Right forelimb (tissue), 1 donor: ENCODE results near the gene FARP2.
A peak's percentile ranks its signal among the peaks of the same experiment; 100 is the strongest.

Experiments used
- DNase-seq: peaks from one replicate; pipeline ENCODE4 v3.0.0-alpha.2; 2018

FARP2 gene

DNA sequence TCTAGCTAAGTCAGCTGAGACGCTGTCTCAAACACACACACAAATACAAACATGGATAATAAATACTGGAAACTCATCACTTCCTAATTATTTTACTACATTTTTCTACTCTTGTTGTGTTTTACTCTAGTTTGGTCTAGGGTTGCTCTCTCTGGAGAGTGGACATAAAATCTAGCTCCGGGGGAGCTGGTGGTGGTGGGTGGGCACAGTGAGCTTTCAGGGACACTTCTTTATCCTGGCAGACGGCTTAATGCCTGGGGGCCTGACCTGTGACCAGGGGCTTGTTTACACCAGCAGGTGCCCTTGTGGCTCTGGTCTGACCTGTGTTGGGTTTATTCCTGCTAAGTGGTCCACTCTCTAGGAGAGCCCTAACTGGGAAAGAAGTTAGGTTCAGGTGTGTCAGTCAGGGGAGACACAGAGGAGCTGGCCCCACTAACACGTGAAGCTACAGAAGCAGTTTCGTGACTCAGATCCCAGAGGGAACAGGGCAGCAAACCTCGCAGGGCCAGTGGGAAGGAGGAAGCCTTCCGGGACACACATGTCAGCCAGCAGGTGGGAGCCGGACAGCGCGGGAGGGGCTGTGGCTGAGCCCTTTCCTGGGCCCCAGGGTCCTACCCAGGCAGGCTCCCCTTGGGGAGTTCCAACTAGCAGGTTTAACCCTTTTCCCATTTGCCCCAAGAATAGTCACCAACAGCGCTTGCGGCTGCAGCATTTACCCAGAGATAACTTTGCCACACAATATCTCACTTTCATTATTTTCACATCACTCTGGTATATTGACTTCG is 180.0 kb downstream of the FARP2 start:
- no peak for DNase-seq

DNA sequence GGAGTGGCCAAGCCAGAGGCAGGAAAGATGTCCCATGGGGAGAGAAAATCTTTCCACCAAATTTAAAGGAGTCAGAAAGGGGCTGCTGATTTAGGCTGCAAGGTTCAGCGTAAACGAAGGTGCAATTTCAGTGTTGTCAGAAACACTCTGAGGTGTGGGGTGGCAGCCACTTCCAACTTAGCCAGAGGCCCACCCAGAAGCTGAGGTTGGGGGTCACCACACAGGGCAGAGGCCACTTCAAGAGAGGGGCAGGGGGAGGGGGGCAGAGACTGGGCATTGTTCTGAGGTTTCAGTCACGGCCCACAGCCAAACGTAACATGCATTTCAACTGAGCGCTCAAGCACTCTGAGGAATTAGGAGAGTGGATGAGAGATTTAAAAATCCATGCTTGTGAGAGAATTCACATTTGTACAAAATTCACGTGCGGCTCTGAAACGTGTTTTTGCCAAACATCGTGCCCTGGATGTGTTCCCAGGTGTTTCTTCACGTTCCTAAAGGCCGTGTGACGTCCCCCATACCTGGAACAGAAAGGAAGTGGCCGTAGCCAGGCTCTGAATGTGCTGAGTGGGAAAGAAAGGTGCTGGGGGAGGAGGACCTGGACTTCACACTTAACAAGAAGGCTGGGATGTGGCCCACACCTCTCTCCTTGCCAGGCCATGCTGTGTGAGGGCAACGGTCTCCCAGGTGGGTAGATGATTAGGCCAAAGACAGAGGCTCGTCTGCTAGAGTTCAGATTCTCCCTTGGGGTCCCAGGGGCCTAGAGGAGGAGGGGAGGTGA is 182.9 kb downstream of the FARP2 start:
- DNase-seq = no peak

DNA sequence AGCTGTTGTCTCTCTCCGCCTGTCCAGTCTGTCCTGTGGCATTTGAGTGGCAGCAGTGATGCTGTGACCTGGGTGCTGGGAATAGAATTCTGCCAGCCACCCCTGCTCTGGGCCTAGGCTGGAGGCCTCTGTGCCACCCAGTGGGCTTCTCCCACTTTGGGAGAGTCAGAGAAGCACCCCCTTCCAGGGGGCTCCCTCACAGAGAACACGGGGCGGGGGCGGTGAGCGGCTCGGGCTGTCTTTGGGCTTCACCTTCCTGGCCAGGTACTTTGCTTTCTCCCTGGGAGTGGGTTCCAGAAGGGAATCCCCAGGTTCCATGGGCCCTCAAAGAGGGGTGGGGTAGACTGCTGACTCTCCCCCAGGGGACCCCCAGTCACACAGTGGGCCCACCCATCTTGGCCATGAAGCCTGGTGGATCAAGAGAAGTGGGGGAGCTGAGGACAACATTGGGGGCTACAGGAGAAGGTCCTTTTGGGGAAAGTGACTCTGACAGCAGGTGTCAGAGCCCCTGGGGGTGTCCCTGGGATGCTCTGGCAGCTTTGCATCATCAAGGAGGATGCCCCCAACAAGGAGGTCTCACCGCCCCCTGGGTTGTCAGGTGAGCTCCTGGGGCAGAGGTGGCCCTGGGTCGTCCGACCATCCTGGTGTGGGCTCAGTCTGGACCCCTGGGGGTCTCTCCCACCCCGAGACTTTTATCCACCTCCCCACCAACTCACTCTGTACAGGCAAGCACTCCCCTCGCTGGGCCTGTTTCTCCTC is 183.7 kb downstream of the FARP2 start:
- DNase-seq = no peak

DNA sequence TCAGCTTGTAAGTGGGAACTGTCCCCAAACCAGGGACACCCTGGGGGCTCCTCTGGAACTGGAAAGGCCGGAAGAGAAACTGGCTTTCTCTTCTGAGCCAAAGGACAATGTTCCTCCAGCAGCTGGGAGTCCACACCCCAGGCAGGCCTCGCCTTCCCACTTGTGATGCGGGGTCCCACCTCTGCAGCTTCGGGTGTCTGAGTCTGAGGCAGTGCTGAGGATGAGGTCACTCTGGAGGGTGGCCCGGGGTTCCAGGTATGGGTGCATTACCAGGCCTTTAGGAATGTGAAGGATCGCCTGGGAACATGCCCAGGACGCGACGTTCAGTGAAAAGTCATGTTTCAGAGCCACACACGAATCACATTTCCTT is 184.3 kb downstream of the FARP2 start:
- DNase-seq = no peak

DNA sequence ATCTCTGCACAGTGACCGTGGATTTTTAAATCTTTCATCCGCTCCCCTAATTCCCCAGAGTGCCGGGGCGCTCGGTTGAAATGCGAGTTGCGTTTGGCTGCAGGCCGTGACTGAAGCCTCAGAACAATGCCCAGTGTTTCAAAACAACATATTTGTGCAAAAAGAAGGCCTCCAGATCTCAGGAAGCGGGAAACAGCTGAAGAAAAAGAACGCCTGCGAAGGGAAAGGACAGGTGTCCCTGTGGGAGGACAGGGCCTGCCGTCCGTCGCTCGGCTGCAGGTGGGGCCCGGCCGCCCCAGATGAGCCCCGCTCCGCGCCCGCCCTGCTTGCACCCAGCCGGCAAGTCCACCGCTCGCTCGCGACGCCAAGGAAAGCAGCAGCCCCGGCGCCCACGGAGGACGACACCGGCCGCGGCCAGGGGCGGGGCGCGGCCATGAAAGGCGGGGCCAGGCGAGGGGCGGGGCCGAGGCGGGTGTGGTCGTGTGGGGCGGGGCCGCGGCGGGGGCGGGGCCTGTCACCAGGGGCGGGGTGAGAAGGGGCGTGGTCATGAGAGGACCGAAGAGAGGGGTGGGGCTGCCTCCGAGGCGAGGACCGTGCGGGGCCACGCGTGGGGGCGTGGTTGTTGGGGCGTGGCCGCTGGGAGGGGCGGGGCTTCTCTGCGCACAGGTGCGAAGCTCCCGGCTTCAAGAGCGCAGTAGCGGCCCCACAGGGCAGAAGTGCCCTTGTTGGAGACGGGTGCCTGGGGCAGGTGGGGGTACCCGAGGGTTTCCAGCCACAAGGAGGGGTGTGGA is 184.9 kb downstream of the FARP2 start:
- peak; percentile 72 for DNase-seq

DNA sequence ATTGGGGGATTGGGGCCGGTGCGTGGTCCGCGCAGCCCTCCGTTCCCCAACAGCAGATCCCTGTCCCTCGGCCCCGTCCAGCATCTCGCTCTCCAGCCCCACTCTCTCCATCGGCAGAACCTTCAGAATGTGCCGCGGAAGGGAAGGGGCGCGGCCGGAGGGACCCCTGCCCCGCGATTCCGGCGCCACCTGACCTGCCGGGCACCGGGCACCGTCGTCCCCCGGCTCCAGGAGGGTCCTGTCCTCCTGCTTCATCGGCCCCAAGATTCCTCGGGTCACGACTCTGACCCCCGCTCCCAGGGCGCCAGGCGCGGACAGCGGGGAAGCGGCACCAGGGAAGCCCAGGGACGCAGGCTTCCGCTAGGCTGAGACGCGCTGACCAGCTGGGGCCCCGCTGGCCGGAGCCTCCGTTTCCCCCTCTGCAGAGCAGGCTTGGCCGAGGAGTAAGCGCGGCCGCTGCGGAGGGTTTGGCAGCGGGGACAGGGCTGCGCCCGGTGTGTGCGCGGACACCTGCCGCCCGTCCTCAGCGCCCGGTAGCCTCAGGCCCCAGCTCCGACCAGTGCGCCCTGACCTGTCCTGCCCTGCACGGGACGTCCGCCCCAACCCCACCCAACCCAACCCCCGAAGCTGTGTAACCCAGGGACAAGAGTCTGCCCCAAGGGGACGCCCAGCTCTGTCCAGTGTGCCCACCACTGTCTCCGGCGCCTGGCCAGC is 185.6 kb downstream of the FARP2 start:
- no peak for DNase-seq

DNA sequence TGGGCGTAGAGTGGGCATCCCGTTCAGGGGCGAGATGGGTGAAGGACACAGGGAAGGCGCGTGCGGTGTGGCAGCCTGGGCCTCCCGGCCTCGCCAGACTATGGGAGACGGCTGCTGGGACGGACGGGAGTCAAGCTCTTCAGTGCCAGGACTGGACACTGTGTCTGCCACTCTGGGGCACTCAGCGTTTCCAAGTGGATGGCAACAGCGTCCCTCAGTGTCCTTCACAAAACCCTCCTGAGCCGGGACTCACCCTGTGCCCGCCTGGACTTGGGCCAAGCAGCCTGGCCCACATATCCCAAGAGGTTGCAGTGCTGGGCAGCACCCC is 186.2 kb downstream of the FARP2 start:
- no peak for DNase-seq
